Keratinocyte (primary cell): Measurements from ENCODE around the gene EXD3. TPM values are rescaled to one million over a fixed set of nuclear protein-coding genes. Genes with fewer than 3 reads are reported as not detected.

Source experiments
- DNase-seq: peaks from one replicate; pipeline ENCODE4 v3.0.0-alpha.2; 2011; ENCODE audit warnings: low read depth, missing footprints, low spot score
- FAIRE-seq: peaks from 2 replicates; lab custom pipeline; 2011; peaks lifted over from hg19 to GRCh38; lab: Jason Lieb, UNC
- H2AFZ ChIP-seq: 2 replicates; pipeline ENCODE4 v1.6.0; 2012; ENCODE audit warnings: low read length, control low read depth, inconsistent platforms; ENCODE audit not compliant: control insufficient read depth
- H3K27ac ChIP-seq: 2 replicates; pipeline ENCODE4 v1.5.1; 2011; ENCODE audit warnings: low read length; ENCODE audit not compliant: control insufficient read depth, insufficient read depth
- H3K27me3 ChIP-seq: 3 replicates; pipeline ENCODE4 v1.6.0; 2011; ENCODE audit warnings: low read length; ENCODE audit not compliant: control insufficient read depth, insufficient read depth; ENCODE audit errors: extremely low read depth
- H3K36me3 ChIP-seq, 2 experiments: 2 replicates in 1 of 2; 3 replicates in 1 of 2; pipeline ENCODE4 v1.5.1; 2011; ENCODE audit warnings: low read length in 2 of 2, mild to moderate bottlenecking in 1 of 2; ENCODE audit not compliant: control insufficient read depth in 2 of 2, insufficient read depth in 2 of 2; ENCODE audit errors: extremely low read depth in 1 of 2
- H3K4me1 ChIP-seq: 3 replicates; pipeline ENCODE4 v1.5.1; 2011; ENCODE audit warnings: low read length; ENCODE audit not compliant: control insufficient read depth, insufficient read depth; ENCODE audit errors: extremely low read depth
- H3K4me2 ChIP-seq: 3 replicates; pipeline ENCODE4 v1.6.0; 2011; ENCODE audit warnings: low read depth, low read length; ENCODE audit not compliant: control insufficient read depth, insufficient read depth; ENCODE audit errors: extremely low read depth
- H3K4me3 ChIP-seq, 3 experiments: fragments of 200-600 bp in 1 of 3; sonication (generic) in 1 of 3; 2 replicates in 2 of 3; 3 replicates in 1 of 3; pipeline ENCODE4 v1.5.1; 2011 to 2016; ENCODE audit warnings: low read length in 3 of 3, mild to moderate bottlenecking in 3 of 3, control low read depth in 2 of 3, inconsistent platforms in 1 of 3, low read depth in 1 of 3, mixed read lengths in 1 of 3, mixed run types in 1 of 3, moderate library complexity in 1 of 3; ENCODE audit not compliant: control insufficient read depth in 2 of 3, insufficient read depth in 2 of 3; ENCODE audit errors: extremely low read depth in 1 of 3
- H3K79me2 ChIP-seq: 2 replicates; pipeline ENCODE4 v1.6.0; 2012; ENCODE audit warnings: low read length; ENCODE audit not compliant: control insufficient read depth, insufficient read depth
- H3K9ac ChIP-seq: 3 replicates; pipeline ENCODE4 v1.6.0; 2011; ENCODE audit warnings: low read length; ENCODE audit not compliant: control insufficient read depth, insufficient read depth; ENCODE audit errors: extremely low read depth
- H3K9me1 ChIP-seq: 3 replicates; pipeline ENCODE4 v1.6.0; 2011; ENCODE audit warnings: low read length; ENCODE audit not compliant: control insufficient read depth, insufficient read depth; ENCODE audit errors: extremely low read depth
- H3K9me3 ChIP-seq: 2 replicates; pipeline ENCODE4 v1.5.1; 2012; ENCODE audit warnings: low read depth, low read length; ENCODE audit not compliant: control insufficient read depth
- H4K20me1 ChIP-seq: 3 replicates; pipeline ENCODE4 v1.6.0; 2011; ENCODE audit warnings: low read length; ENCODE audit not compliant: control insufficient read depth, insufficient read depth; ENCODE audit errors: extremely low read depth
- EZH2 ChIP-seq: IDR thresholded peaks from one replicate; pipeline ENCODE4 v1.6.1; 2012; ENCODE audit warnings: inconsistent platforms, mild to moderate bottlenecking, low read length, moderate library complexity
- dilution Hi-C: fragments of 300-500 bp; cut with MboI; formaldehyde crosslinking; loops from one replicate; pipeline ENCODE4 v1.7.0; 2020; ENCODE audit warnings: low sequenced_read_pairs; ENCODE audit not compliant: extremely low pct_ligation_motif_present
- polyA plus RNA-seq, 5 experiments: library from polyadenylated mRNA; depleted of rRNA in 3 of 5; stranded (reverse) in 3 of 5; stranded (forward) in 1 of 5; unstranded in 1 of 5; fragments of >200 nt; gene quantifications; 1 replicate in 1 of 5; 2 replicates in 3 of 5; 3 replicates in 1 of 5; pipeline versions ENCODE4 v1.2.1 to v1.2.3, GENCODE V29; 2011 to 2012; ENCODE audit warnings: missing spikeins in 2 of 5, low read depth in 1 of 5, low replicate concordance in 1 of 5
- TF ChIP-seq, protein P1 (sequence below), 3 experiments: IDR thresholded peaks in 1 of 3; conservative IDR thresholded peaks in 1 of 3; optimal IDR thresholded peaks in 1 of 3; 2 replicates in 2 of 3; 3 replicates in 1 of 3; pipeline versions ENCODE3 to v1.5.1; 2011; ENCODE audit warnings: low read length in 3 of 3, mild to moderate bottlenecking in 3 of 3, moderate library complexity in 2 of 3, control low read depth in 1 of 3, inconsistent platforms in 1 of 3; ENCODE audit not compliant: insufficient read depth in 2 of 3; ENCODE audit errors: extremely low read depth in 1 of 3

The EXD3 gene
- polyA plus RNA-seq, 1 donor (not counting 4 experiments of a cell fraction or from before 2014, with no cell fraction given): 1.5 TPM

DNA sequence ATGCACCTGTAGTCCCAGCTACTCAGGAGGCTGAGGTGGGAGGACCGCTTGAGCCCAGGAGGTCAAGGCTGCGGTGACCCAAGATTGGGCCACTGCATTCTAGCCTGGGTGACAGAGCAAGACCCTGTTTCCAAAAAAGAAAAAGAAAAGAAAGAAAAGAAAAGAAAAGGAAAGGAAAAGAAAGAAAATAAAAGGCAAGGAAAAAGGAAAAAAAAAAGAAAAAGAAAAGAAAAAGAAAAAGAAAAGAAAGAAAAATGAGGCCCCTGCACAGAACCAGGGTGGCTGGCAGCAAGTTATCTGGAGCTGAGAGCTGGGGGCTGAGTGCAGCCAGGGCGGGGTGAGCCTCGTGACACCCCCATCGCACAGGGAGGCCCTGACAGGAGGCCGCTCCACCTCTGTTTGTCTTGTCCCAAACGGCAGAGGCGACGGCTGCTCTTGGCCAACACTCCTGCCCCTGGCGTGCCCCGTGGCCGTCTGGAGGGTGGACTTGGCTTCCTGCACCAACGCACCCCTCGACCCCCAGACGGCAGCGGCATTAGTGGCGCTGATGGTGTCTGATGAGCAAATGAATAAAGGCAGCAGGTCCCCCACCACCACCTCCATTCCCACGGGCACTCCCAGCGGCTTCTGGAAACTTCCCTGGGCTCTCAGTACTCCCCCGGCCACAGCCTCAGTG is 16.7 kb downstream of the EXD3 start:
- FAIRE-seq (no peak), DNase-seq (no peak)
- peaks cover 5% of the 10 kb centered on the region for H3K4me1 ChIP-seq
- H3K27ac ChIP-seq: no peak overlapping the region
- dilution Hi-C loops: no loop called here
- no peaks in the 10 kb centered on the region for H3K9me3 ChIP-seq
- no peaks in the 10 kb centered on the region for H4K20me1 ChIP-seq
- H3K4me2 ChIP-seq: no peak overlapping the region
- no peak overlapping the region for H3K9ac ChIP-seq
- H3K9me1 ChIP-seq: no peaks in the 10 kb centered on the region
- H3K36me3 ChIP-seq: no peaks in the 10 kb centered on the region
- peaks cover 14% of the 10 kb centered on the region for H3K27me3 ChIP-seq
- no peak overlapping the region for H2AFZ ChIP-seq
- no peaks in the 10 kb centered on the region for H3K79me2 ChIP-seq
- TF ChIP-seq, protein P1, sequence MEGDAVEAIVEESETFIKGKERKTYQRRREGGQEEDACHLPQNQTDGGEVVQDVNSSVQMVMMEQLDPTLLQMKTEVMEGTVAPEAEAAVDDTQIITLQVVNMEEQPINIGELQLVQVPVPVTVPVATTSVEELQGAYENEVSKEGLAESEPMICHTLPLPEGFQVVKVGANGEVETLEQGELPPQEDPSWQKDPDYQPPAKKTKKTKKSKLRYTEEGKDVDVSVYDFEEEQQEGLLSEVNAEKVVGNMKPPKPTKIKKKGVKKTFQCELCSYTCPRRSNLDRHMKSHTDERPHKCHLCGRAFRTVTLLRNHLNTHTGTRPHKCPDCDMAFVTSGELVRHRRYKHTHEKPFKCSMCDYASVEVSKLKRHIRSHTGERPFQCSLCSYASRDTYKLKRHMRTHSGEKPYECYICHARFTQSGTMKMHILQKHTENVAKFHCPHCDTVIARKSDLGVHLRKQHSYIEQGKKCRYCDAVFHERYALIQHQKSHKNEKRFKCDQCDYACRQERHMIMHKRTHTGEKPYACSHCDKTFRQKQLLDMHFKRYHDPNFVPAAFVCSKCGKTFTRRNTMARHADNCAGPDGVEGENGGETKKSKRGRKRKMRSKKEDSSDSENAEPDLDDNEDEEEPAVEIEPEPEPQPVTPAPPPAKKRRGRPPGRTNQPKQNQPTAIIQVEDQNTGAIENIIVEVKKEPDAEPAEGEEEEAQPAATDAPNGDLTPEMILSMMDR (optimal IDR thresholded peaks at IDR 0.05 in 1 of 3, IDR thresholded peaks at IDR 0.05 in 1 of 3, conservative IDR thresholded peaks at IDR 0.05 in 1 of 3; ENCODE audit: extremely low read depth in 1 of 3, insufficient read depth in 2 of 3, low read length in 3 of 3): no peak
- no peak for TF ChIP-seq EZH2
- H3K4me3 ChIP-seq: peak overlapping the region in 1 of 3 experiments; percentile 21

DNA sequence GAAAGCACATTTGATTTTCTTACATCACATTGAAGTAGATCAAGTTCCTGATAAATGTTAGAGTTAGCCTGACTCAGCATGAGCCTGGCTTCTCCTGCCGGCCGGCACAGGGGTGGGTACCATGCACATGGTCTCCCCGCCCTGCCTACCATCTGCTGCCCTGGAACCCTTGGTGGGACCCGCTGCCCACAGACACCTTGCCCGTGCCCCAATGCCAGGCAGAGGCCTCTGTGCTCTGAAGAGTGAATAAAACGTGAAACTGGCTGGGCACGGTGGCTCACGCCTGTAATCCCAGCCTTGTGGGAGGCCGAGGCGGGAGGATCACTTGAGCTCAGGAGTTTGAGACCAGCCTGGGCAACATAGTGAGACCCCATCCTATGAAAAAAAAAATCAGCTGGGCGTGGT is 17.3 kb downstream of the EXD3 start:
- no peaks in the 10 kb centered on the region for H3K9me1 ChIP-seq
- no peak for DNase-seq
- no peak overlapping the region for H3K27ac ChIP-seq
- no peak overlapping the region for H3K9ac ChIP-seq
- H2AFZ ChIP-seq: no peak overlapping the region
- TF ChIP-seq EZH2: no peak
- no peaks in the 10 kb centered on the region for H4K20me1 ChIP-seq
- dilution Hi-C loops: no loop called here
- H3K9me3 ChIP-seq: no peaks in the 10 kb centered on the region
- peaks cover 2% of the 10 kb centered on the region for H3K4me1 ChIP-seq
- H3K4me2 ChIP-seq: no peak overlapping the region
- H3K36me3 ChIP-seq: no peaks in the 10 kb centered on the region
- no peak for FAIRE-seq
- no peaks in the 10 kb centered on the region for H3K79me2 ChIP-seq
- peaks cover 14% of the 10 kb centered on the region for H3K27me3 ChIP-seq
- no peak overlapping the region for H3K4me3 ChIP-seq
